Cardiac septum (tissue), 1 donor: ENCODE measurements around the gene G6PC2. TPM values are rescaled to one million over a fixed set of nuclear protein-coding genes. Genes with fewer than 3 reads are reported as not detected.
"Not testable (repeated sequence)": the region's sequence is repeated elsewhere in the genome, so short reads cannot be mapped to it uniquely, and the experiment has no call there.

Experiments
- DNase-seq: peaks from one replicate; pipeline ENCODE4 v3.0.0-alpha.2; 2020; ENCODE audit warnings: low spot score
- intact Hi-C: fragments of 100-400 bp; cut with DNase I; formaldehyde crosslinking; loops from one replicate; pipeline ENCODE4 v1.14.0; 2022
- long read RNA-seq: library from polyadenylated mRNA; unstranded; transcript quantifications from one replicate; pipeline ENCODE4 v2.0.0, GENCODE V29; 2021
- total RNA-seq: library from RNA; stranded (reverse); fragmentation: NEBNext Ultra II Directional; extraction: Animal tissue kit (Norgen Biotek cat#: 25700); gene quantifications from one replicate; pipeline ENCODE4 v1.2.1, GENCODE V29; 2021
- donor health status: DM: no; HTN: no; CAD: no.

G6PC2 gene, protein sequence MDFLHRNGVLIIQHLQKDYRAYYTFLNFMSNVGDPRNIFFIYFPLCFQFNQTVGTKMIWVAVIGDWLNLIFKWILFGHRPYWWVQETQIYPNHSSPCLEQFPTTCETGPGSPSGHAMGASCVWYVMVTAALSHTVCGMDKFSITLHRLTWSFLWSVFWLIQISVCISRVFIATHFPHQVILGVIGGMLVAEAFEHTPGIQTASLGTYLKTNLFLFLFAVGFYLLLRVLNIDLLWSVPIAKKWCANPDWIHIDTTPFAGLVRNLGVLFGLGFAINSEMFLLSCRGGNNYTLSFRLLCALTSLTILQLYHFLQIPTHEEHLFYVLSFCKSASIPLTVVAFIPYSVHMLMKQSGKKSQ
- not detected for total RNA-seq
- long read RNA-seq: 0 reads

DNA sequence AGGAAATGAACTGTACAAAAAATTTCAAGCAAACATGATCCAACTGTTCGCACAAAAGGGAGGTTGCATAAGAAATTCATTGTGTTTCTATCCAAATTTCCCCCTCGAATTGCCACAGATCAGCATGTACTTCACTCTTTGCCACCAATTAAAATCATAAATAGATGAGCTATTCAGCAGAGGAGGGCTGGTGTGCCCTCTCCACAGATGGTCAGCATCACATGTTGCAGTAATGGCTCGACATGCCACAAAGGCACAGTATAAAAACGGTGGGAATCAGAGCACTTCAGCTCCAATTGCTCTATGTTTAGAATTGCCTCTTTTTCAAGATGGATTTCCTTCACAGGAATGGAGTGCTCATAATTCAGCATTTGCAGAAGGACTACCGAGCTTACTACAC lies at the start of gene G6PC2:
Gene G6PC2 (plus strand): TSS at position 289 of the 400 bp plus-strand sequence. CDS start 41 bp downstream, at position 330.
- no peak for DNase-seq
- intact Hi-C loops: no loop called here

DNA sequence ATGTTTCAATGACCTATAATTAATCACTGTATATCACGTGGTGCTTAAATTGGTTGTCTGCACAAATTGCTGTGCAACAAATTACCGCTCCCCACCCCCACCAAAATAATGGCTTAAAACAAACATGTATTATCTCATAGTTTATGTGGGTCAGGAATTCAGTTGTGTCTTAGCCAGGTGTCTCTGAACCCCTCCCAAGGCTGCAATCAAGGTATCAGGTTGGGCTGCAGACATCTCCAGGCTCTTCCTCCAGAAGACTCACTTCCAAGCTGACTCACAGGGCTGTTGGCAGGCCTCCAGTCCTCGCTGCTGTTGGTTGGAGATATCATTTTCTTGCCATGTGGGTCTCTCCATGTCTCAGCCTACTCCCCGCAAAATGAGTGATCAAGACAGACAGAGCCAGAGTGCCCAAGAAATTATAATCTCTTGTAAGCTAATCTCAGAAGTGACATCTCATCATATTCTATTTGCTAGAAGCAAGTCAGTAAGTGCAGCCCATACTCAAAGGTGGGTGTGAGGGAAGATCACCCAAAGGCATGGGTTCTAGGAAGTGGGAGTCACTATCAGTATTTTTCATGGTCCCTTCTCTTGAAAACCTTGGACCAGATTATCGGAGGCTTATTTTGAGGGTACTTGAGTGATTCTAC lies 49.3 kb upstream of the G6PC2 start:
- no peak for DNase-seq

DNA sequence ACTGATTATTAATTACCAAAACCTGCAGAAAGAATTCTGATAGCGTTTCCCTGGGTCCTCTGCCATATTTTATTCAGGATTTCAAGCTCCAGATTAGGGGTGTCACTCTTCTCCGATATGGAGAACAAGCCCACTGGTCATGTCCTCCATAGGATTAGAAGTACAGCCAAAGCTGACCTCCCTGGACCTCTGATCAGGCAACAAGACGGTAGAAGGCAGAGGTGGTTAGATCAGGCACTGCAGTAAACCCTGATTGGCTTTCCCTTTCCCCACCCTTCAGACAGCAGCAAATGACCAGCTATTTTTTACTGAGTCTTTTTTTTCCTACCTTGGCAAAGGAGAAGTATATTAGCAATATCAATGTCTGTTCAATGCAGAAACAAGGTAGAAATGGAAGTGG lies 48.6 kb upstream of the G6PC2 start:
- intact Hi-C loops: no loop called here
- no peak for DNase-seq

More for the DNA sequence above, 49.3 kb upstream of the G6PC2 start:
- intact Hi-C loops: no loop called here

DNA sequence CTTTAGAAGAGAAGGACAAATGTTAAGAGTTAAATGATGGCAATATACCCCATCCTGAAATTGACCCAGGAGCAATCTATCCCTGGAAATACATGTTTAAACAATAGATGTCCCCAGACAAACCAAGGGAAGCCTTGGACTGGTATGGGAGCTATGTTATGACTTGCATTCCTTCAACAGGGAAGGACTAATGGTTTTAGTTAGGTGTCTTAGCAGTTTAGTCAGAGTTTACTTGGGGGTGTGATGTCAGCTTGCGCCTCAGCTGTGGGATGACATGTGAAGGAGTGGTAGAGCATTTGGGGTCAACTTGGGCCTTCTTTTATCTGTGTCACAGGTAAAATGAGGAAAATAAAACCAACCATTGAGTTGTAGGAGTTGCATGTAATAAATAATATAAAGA lies 47.6 kb upstream of the G6PC2 start:
- no peak for DNase-seq
- intact Hi-C loops: no loop called here

DNA sequence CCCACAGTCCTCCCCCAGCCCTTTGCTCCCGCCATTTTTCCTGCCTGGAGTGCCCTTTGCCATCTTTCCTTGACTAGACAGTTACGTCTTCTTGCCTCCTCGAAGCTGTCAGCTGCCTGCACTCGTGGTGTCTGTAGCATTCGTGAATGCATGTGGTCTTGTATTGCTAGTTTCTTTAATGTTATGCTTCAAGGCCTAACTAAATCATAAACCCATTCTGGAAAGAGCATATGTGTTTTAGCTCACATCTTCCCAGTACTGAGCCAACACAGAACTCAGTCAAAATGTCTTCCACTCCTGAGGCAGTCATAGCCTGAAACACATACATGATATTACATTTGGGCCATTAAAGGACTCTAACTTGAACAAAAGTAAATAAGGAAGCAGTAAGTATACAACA lies 46.4 kb upstream of the G6PC2 start:
- intact Hi-C loops: no loop called here
- DNase-seq: no peak

DNA sequence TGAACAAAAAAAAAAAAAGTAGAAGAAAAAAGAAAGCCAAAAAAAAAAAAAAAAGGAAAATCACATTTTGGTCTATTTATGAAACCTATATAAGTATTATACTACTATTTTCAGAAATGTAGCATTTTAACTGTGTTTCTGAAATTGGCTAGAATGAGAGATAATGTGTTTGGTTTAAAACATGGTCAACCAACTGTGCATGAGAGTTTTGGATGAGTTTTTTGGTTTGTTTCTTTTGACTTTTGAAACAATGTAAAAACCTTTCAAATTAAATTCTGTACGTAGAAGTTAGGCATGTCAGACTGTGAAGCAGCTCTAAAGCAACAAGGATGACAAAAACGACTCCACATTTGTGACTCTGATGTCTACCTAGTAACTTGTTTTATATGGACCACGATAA lies 45.5 kb upstream of the G6PC2 start:
- no peak for DNase-seq
- intact Hi-C loops: no loop called here

DNA sequence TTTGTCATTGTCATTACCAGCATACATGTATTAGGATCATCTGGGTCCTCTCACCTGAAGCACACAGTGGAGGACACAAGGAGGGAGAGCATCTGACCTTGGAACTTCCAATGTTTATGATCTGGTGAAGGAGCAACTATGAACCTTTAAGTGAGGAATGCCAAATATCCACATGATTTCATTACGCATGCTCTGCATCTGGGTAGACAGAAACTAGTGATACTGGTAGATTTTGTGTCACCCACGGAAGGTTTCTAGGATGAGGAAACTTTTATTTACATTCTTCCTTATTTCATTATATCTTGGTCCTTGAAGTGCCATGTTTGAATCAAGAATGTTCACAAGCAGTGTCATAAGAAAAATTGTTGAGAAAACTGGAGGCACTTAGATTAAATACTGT lies 42.9 kb upstream of the G6PC2 start:
- DNase-seq: no peak
- intact Hi-C loops: no loop called here

DNA sequence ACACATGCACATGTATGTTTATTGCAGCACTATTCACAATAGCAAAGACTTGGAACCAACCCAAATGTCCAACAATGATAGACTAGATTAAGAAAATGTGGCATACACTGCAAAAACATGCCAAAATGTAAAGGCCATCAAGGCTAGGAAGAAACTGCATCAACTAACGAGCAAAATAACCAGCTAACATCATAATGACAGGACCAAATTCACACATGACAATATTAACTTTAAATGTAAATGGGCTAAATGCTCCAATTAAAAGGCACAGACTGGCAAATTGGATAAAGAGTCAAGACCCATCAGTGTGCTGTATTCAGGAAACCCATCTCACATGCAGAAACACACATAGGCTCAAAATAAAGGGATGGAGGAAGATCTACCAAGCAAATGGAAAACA lies 33.9 kb upstream of the G6PC2 start:
- intact Hi-C loops, DNase-seq: not testable (repeated sequence)

DNA sequence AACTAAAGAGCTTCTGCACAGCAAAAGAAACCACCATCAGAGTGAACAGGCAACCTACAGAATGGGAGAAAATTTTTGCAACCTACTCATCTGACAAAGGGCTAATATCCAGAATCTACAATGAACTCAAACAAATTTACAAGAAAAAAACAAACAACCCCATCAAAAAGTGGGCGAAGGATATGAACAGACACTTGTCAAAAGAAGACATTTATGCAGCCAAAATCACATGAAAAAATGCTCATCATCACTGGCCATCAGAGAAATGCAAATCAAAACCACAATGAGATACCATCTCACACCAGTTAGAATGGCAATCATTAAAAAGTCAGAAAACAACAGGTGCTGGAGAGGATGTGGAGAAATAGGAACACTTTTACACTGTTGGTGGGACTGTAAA lies 30.7 kb upstream of the G6PC2 start:
- intact Hi-C loops, DNase-seq: not testable (repeated sequence)

DNA sequence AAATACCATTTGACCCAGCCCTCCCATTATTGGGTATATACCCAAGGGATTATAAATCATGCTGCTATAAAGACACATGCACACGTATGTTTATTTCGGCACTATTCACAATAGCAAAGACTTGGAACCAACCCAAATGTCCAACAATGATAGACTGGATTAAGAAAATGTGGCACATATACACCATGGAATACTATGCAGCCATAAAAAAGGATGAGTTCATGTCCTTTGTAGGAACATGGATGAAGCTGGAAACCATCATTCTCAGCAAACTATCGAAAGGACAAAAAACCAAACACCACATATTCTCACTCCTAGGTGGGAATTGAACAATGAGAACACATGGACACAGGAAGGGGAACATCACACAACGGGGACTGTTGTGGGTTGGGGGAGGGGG lies 30.3 kb upstream of the G6PC2 start:
- intact Hi-C loops, DNase-seq: not testable (repeated sequence)

DNA sequence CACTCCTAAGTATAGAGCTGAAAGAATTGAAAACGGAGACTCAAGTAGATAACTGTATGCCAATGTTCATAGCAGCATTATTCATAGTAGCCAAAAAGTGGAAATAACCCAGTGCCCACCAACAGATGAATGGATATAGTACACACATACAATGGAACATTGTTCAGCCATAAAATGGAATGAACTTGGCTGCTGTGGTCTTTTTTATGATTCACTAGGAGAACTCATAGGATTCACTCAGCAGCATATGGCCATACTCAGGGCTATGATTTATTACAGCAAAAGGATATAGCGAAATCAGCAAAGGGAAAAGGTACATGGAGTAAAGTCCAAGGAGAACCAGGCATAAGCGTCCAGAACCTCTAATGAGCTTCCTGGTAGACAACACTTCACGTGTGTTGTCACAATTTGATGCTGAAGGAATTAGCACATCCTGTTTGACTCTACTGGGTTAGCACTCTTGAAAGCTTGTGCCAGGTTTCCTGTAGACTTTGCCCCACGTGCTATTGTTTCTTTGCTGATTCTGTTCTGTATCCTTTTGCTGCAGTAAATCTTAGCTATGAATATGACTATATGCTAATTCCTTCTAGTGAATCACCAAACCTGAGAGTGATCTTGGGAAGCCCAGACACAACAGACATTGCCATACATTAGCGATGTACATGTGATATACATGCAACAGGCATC lies 26.6 kb upstream of the G6PC2 start:
- intact Hi-C loops: no loop called here
- DNase-seq: no peak

DNA sequence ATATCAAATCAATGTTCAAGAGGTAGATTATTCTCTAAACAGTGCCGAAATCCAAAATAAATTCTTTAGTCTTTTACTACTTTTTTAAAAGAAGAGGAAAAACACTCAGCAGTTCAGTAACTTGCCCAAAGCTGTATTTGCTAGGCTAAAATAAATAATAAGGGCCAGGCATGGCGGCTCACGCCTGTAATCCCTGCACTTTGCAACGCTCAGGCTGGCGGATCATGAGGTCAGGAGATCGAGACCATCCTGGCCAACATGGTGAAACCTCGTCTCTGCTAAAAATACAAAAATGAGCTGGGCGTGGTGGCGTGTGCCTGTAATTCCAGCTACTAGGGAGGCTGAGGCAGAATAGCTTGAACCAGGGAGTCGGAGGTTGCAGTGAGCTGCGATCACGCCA lies 18.9 kb upstream of the G6PC2 start:
- DNase-seq, intact Hi-C loops: not testable (repeated sequence)

DNA sequence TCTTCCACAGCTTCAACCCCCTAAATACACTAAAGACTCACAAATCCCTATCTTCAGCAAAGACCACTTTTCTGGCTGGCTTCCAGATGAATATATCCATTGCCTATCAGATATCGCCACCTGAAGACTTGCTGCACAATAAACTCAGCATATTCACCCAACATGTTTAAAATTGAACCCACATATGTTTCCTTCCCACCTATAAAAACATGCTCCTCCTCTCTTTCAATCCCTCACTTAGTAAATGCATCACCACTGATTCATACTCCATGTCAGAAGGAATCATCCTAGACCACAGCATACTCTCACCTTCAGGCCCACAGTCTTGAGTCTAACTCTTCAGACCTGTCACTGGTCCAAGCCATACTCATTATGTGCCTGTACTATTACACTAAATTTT lies 16.1 kb upstream of the G6PC2 start:
- no peak for DNase-seq
- intact Hi-C loops: no loop called here

DNA sequence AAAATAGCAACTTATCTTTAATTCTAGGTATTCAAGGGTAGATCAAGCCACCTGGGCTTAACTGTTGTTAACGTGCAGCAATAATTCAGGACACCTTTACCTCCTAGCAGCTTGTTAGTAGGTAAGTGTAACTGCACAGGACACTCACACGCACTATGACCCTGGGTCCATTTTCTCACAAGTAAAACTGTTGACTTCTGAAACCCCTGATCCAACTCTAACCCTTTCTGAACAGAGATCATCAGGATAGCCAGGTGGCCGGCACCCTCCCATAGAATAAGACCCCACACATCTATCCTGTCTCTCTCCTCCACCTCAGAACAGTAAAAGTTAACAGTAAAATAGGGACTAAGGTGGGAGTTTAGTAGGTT lies 11.5 kb upstream of the G6PC2 start:
- no peak for DNase-seq
- intact Hi-C loops: no loop called here

DNA sequence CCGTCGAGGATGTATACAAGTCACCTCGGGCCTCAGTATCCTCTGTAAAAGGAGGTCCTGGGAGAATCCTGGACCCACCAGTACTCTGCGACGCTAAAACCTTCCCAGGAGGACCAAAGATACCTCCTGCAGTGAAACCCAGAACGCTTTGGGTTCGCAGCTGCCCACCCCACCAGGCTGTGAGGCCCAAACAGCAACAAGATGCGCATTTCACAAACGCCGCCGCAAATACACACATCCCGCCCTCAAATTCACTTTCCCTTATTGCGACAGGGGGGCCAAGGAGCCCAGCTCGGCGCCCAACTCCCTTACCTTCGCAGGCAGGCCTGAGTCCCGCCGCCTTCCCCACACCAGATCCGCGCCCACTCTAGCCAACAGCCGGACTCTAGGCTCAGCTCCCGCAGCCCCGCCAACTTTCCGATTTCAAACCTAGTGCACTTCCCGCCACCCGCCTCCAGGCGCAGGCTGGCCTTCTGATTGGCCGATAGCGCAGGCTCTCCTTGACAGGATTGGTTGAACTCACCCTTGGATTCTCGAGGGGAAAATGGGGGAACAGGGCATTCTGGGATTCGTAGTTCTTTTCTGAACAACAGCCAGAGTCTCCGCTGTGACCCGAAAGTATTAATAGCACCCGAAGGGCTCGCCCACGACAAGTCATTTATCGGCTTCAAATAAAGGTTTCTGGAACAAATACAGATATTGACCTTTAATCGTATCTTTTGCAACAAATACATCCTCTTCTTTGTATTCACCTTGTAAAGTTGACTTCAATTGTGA lies 10.9 kb upstream of the G6PC2 start, which contains the start of gene SPC25:
Gene SPC25 (minus strand): TSS at position 425 of the 777 bp plus-strand sequence. CDS start 911 bp downstream, outside the sequence.
- intact Hi-C loops: no loop called here
- peak; percentile 93 for DNase-seq

DNA sequence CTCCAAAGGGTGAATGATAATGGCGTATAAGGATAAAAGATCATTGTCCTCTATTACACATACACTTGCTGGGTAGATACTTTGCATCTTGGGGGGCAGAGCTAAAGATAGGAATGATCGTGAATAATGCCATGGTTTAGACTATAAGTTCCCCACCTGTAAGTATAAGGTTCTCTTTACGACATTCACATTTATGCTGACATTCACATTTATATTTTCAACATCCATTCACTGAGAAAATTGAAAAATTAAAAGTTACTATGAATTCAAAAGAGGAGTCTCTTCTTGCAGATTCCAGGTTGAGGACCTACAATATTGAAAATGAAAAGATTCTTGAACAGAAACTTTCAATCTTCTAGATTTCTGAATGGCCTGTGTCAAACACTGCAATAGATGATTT lies 8.8 kb upstream of the G6PC2 start:
- DNase-seq: no peak
- intact Hi-C loops: no loop called here

DNA sequence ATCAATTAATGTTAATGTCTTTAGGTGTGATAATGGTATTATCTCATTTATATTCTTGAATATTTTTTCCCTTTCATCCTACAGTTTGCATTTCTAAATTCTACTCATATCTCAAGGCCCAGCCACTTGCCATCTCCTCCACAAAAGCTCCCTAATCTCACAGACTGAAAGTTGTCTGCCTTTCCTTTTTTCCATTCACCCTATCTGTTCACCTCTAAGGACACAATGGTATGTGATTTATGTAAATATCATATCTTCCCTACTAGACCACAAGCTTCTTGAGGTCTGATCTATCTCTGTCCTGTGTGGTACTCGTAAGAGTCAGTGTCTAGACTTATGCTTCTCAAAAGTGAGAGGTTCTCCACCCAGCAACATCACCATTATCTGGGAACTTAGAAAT lies 7.0 kb upstream of the G6PC2 start:
- intact Hi-C loops: no loop called here

DNA sequence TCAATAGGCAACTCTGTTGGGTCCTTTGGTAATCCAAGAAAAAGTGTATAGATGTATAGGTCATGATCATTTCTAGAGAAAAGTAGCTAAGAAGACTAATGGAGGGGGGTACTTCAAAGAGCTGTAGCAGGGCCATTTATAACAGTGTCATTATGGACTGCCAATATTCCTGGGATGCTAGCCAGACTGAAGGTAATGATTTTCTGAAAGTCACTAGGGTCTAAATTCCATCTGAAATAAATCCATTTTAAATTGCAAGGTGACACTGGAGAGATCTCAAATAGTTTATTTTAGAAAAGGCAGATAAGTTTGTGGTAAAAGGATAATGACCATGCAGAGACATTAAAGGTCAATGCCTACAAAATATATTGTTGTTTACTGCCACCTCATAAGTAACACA lies 6.4 kb upstream of the G6PC2 start:
- intact Hi-C loops: no loop called here
- DNase-seq: no peak

More for the DNA sequence above, 7.0 kb upstream of the G6PC2 start:
- no peak for DNase-seq

DNA sequence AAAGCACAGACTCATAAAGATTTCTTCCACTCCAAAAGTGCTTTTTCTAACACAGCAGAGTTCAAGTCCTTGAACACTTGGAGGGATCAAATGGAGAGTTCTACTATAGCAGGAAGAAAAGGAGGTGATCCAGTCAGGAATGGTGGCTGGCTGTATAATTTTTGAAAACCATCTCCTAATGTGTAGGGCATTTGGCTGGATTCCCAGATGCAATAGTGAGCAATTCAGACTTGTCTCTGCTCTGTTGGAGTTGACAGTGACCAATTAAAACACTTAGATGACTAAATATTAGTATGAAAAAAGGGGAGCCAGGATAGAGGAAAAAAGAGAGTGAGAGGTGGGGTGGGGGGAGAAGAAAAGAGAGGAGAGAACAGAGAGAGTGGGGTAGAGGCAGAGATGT lies 5.3 kb upstream of the G6PC2 start:
- intact Hi-C loops: no loop called here
- DNase-seq: no peak

DNA sequence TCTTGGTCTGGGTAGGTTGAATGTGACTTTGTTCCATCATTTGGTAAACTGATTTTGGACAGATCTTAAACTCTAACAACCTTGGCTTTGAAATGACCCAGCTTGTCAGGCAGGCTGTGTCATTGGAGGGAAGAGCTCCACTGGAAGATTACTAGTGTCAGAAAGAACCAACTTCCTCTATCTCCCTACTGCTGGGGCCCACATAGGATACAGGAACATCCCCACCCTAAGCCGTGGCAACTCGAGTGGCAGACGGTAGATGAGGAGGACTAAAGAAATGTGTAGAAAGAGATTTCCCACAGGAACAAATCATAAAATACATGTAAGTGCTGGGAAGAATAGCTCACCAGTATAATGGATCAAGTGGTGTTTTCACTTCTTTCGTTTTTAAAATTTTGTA lies 4.3 kb upstream of the G6PC2 start:
- intact Hi-C loops: no loop called here
- DNase-seq: no peak
